Calu3 (cell line): ENCODE data around the gene ATP8A2. TPM values are rescaled to one million over a fixed set of nuclear protein-coding genes. Genes with fewer than 3 reads are reported as not detected.

ENCODE experiments used
- BruUV-seq: library from RNA; stranded (reverse); fragments of 400-500 nt; replicated peaks from 2 replicates; lab custom pipeline; 2021; lab: Mats Ljungman, UMichigan
- CTCF ChIA-PET: fragments of 300-600 bp; sonication (Branson Sonifier 250); formaldehyde crosslinking; loops from one replicate; lab custom pipeline; 2022; ENCODE audit warnings: antibody characterized with exemption; lab: Charles Lee
- DNase-seq: peaks from one replicate; pipeline ENCODE4 v3.0.0; 2022
- H3K27ac Mint-ChIP-seq: one replicate; pipeline ENCODE4 v1.8.0; 2022; ENCODE audit warnings: mixed read lengths; ENCODE audit not compliant: unreplicated experiment
- H3K27me3 Mint-ChIP-seq: one replicate; pipeline ENCODE4 v1.8.0; 2022; ENCODE audit warnings: mixed read lengths; ENCODE audit not compliant: unreplicated experiment
- H3K36me3 Mint-ChIP-seq: one replicate; pipeline ENCODE4 v1.8.0; 2022; ENCODE audit warnings: mild to moderate bottlenecking, moderate library complexity, mixed read lengths; ENCODE audit not compliant: insufficient read depth, unreplicated experiment
- H3K4me1 Mint-ChIP-seq: one replicate; pipeline ENCODE4 v1.8.0; 2022; ENCODE audit warnings: mild to moderate bottlenecking, low read depth, mixed read lengths; ENCODE audit not compliant: unreplicated experiment
- H3K4me3 Mint-ChIP-seq: one replicate; pipeline ENCODE4 v1.8.0; 2022; ENCODE audit warnings: mild to moderate bottlenecking, low read depth, moderate library complexity, mixed read lengths; ENCODE audit not compliant: unreplicated experiment
- H3K9me3 Mint-ChIP-seq: one replicate; pipeline ENCODE4 v1.8.0; 2022; ENCODE audit warnings: low read depth, mixed read lengths; ENCODE audit not compliant: unreplicated experiment
- intact Hi-C: fragments of 100-400 bp; cut with micrococcal nuclease; formaldehyde crosslinking; loops from one replicate; pipeline ENCODE4 v1.10.0; 2022; ENCODE audit not compliant: unreplicated experiment
- total RNA-seq: library from RNA; stranded (reverse); gene quantifications from 2 replicates; pipeline ENCODE4 v1.2.3, GENCODE V29; 2022
- TF ChIP-seq, protein P1 (sequence below): fragments of 200-600 bp; IDR thresholded peaks from one replicate; pipeline ENCODE4 v1.8.0; 2022; ENCODE audit warnings: antibody characterized with exemption; ENCODE audit not compliant: unreplicated experiment

The ATP8A2 gene
- total RNA-seq, 1 experiment from 2014 or later, result 0.05 TPM

DNA sequence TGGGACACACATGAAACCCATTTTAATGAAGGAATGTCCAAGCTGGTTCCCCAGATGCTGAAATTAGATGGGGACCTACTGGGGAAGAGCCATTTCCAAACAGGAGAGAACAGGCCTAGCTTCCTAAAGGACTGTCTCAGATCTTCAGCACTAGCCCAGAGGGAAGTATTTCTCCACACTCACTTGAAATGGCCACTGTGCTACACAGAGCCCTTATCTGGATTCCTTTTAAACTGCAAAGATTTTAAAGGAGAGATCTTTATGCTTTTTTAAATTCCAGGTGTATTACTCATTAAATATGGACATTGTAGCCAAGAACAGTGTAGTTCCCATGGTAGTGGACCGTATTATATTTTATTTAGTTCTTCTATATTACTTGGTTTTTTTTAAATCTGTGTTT is 424.7 kb downstream of the ATP8A2 start:
- Mint-ChIP-seq H3K36me3 (no peaks in the 10 kb centered on the region), H3K27me3 (peaks cover 26% of the 10 kb centered on the region), H3K4me1 (no peaks in the 10 kb centered on the region), H3K27ac (no peak overlapping the region), H3K4me3 (no peak overlapping the region), H3K9me3 (no peaks in the 10 kb centered on the region)
- TF ChIP-seq, protein P1, sequence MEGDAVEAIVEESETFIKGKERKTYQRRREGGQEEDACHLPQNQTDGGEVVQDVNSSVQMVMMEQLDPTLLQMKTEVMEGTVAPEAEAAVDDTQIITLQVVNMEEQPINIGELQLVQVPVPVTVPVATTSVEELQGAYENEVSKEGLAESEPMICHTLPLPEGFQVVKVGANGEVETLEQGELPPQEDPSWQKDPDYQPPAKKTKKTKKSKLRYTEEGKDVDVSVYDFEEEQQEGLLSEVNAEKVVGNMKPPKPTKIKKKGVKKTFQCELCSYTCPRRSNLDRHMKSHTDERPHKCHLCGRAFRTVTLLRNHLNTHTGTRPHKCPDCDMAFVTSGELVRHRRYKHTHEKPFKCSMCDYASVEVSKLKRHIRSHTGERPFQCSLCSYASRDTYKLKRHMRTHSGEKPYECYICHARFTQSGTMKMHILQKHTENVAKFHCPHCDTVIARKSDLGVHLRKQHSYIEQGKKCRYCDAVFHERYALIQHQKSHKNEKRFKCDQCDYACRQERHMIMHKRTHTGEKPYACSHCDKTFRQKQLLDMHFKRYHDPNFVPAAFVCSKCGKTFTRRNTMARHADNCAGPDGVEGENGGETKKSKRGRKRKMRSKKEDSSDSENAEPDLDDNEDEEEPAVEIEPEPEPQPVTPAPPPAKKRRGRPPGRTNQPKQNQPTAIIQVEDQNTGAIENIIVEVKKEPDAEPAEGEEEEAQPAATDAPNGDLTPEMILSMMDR, result no peak
- DNase-seq, result no peak
- CTCF ChIA-PET, result no interaction called here
- intact Hi-C loops, result no loop called here
- no TSS peak for BruUV-seq

DNA sequence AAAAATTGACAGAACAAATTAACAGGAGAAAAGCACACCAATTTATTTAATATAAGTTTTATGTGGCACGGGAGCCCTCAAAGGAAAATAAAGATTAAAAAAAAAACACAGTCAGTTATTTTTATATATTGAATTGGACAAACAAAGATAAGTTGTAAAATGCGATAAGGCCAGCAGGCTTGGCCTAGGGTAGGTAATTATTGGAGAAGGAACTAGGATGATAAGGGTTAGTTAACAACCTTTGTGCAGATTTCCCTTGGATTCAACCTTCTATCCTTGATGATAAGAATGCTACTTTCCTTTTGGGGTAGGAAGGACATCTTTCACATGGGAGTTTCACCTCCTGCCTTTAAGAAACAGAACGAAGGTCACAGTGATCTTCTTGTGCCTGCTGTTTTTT is 427.2 kb downstream of the ATP8A2 start:
- Mint-ChIP-seq H3K27me3 (peaks cover 48% of the 10 kb centered on the region), H3K9me3 (no peaks in the 10 kb centered on the region), H3K4me3 (no peak overlapping the region), H3K4me1 (no peaks in the 10 kb centered on the region), H3K36me3 (no peaks in the 10 kb centered on the region), H3K27ac (no peak overlapping the region)
- no TSS peak for BruUV-seq
- DNase-seq, result no peak
- TF ChIP-seq, protein P1, result no peak
- intact Hi-C loops, result no loop called here
- CTCF ChIA-PET, result no interaction called here

- Mint-ChIP-seq H3K36me3 (no peaks in the 10 kb centered on the region), H3K27me3 (peaks cover 42% of the 10 kb centered on the region), H3K4me1 (no peaks in the 10 kb centered on the region), H3K27ac (no peak overlapping the region), H3K4me3 (no peak overlapping the region), H3K9me3 (no peaks in the 10 kb centered on the region)
- intact Hi-C loops, result no loop called here
- CTCF ChIA-PET, result no interaction called here
- TF ChIP-seq, protein P1, result no peak
- no TSS peak for BruUV-seq
- DNase-seq, result no peak
Measured at GRCh38 chr13:25800523-25800922, 428.7 kb downstream of the ATP8A2 start.

DNA sequence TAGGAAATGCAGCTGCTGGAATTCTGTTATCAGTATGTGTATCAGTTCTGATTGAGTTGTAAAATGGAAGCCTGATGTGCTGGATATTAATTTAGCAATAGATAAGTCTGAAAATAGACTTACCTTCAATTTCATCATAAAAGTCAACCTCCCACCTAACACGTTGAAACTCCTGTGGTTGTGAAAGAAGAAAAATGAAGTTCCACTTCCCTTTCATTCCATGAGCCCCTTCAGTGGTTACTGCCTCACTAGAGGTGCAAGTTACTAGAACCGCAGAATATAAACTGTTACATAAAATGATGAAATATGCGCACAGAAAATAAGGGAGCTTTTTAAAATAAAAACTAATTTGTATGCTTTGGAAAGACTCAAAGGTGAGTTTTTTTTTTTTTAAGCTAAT is 430.8 kb downstream of the ATP8A2 start:
- Mint-ChIP-seq H3K36me3 (no peaks in the 10 kb centered on the region), H3K27ac (no peak overlapping the region), H3K4me3 (no peak overlapping the region), H3K4me1 (no peaks in the 10 kb centered on the region), H3K9me3 (no peaks in the 10 kb centered on the region), H3K27me3 (peaks cover 42% of the 10 kb centered on the region)
- DNase-seq, result no peak
- intact Hi-C loops, result no loop called here
- CTCF ChIA-PET, result no interaction called here
- TF ChIP-seq, protein P1, result no peak
- BruUV-seq, result no TSS peak
